Keratinocyte (primary cell): Measurements from ENCODE around the gene SMPD3. TPM values are rescaled to one million over a fixed set of nuclear protein-coding genes. Genes with fewer than 3 reads are reported as not detected.

Experiments used
- DNase-seq: peaks from one replicate; pipeline ENCODE4 v3.0.0-alpha.2; 2011; ENCODE audit warnings: low read depth, missing footprints, low spot score
- FAIRE-seq: peaks from 2 replicates; lab custom pipeline; 2011; peaks lifted over from hg19 to GRCh38; lab: Jason Lieb, UNC
- H2AFZ ChIP-seq: 2 replicates; pipeline ENCODE4 v1.6.0; 2012; ENCODE audit warnings: low read length, control low read depth, inconsistent platforms; ENCODE audit not compliant: control insufficient read depth
- H3K27ac ChIP-seq: 2 replicates; pipeline ENCODE4 v1.5.1; 2011; ENCODE audit warnings: low read length; ENCODE audit not compliant: control insufficient read depth, insufficient read depth
- H3K27me3 ChIP-seq: 3 replicates; pipeline ENCODE4 v1.6.0; 2011; ENCODE audit warnings: low read length; ENCODE audit not compliant: control insufficient read depth, insufficient read depth; ENCODE audit errors: extremely low read depth
- H3K36me3 ChIP-seq, 2 experiments: 2 replicates in 1 of 2; 3 replicates in 1 of 2; pipeline ENCODE4 v1.5.1; 2011; ENCODE audit warnings: low read length in 2 of 2, mild to moderate bottlenecking in 1 of 2; ENCODE audit not compliant: control insufficient read depth in 2 of 2, insufficient read depth in 2 of 2; ENCODE audit errors: extremely low read depth in 1 of 2
- H3K4me1 ChIP-seq: 3 replicates; pipeline ENCODE4 v1.5.1; 2011; ENCODE audit warnings: low read length; ENCODE audit not compliant: control insufficient read depth, insufficient read depth; ENCODE audit errors: extremely low read depth
- H3K4me2 ChIP-seq: 3 replicates; pipeline ENCODE4 v1.6.0; 2011; ENCODE audit warnings: low read depth, low read length; ENCODE audit not compliant: control insufficient read depth, insufficient read depth; ENCODE audit errors: extremely low read depth
- H3K4me3 ChIP-seq, 3 experiments: fragments of 200-600 bp in 1 of 3; sonication (generic) in 1 of 3; 2 replicates in 2 of 3; 3 replicates in 1 of 3; pipeline ENCODE4 v1.5.1; 2011 to 2016; ENCODE audit warnings: low read length in 3 of 3, mild to moderate bottlenecking in 3 of 3, control low read depth in 2 of 3, inconsistent platforms in 1 of 3, low read depth in 1 of 3, mixed read lengths in 1 of 3, mixed run types in 1 of 3, moderate library complexity in 1 of 3; ENCODE audit not compliant: control insufficient read depth in 2 of 3, insufficient read depth in 2 of 3; ENCODE audit errors: extremely low read depth in 1 of 3
- H3K79me2 ChIP-seq: 2 replicates; pipeline ENCODE4 v1.6.0; 2012; ENCODE audit warnings: low read length; ENCODE audit not compliant: control insufficient read depth, insufficient read depth
- H3K9ac ChIP-seq: 3 replicates; pipeline ENCODE4 v1.6.0; 2011; ENCODE audit warnings: low read length; ENCODE audit not compliant: control insufficient read depth, insufficient read depth; ENCODE audit errors: extremely low read depth
- H3K9me1 ChIP-seq: 3 replicates; pipeline ENCODE4 v1.6.0; 2011; ENCODE audit warnings: low read length; ENCODE audit not compliant: control insufficient read depth, insufficient read depth; ENCODE audit errors: extremely low read depth
- H3K9me3 ChIP-seq: 2 replicates; pipeline ENCODE4 v1.5.1; 2012; ENCODE audit warnings: low read depth, low read length; ENCODE audit not compliant: control insufficient read depth
- H4K20me1 ChIP-seq: 3 replicates; pipeline ENCODE4 v1.6.0; 2011; ENCODE audit warnings: low read length; ENCODE audit not compliant: control insufficient read depth, insufficient read depth; ENCODE audit errors: extremely low read depth
- CTCF ChIP-seq, 3 experiments: IDR thresholded peaks in 1 of 3; conservative IDR thresholded peaks in 1 of 3; optimal IDR thresholded peaks in 1 of 3; 2 replicates in 2 of 3; 3 replicates in 1 of 3; pipeline versions ENCODE3 to v1.5.1; 2011; ENCODE audit warnings: low read length in 3 of 3, mild to moderate bottlenecking in 3 of 3, moderate library complexity in 2 of 3, control low read depth in 1 of 3, inconsistent platforms in 1 of 3; ENCODE audit not compliant: insufficient read depth in 2 of 3; ENCODE audit errors: extremely low read depth in 1 of 3
- EZH2 ChIP-seq: IDR thresholded peaks from one replicate; pipeline ENCODE4 v1.6.1; 2012; ENCODE audit warnings: inconsistent platforms, mild to moderate bottlenecking, low read length, moderate library complexity
- dilution Hi-C: fragments of 300-500 bp; cut with MboI; formaldehyde crosslinking; loops from one replicate; pipeline ENCODE4 v1.7.0; 2020; ENCODE audit warnings: low sequenced_read_pairs; ENCODE audit not compliant: extremely low pct_ligation_motif_present
- polyA plus RNA-seq, 5 experiments: library from polyadenylated mRNA; depleted of rRNA in 3 of 5; stranded (reverse) in 3 of 5; stranded (forward) in 1 of 5; unstranded in 1 of 5; fragments of >200 nt; gene quantifications; 1 replicate in 1 of 5; 2 replicates in 3 of 5; 3 replicates in 1 of 5; pipeline versions ENCODE4 v1.2.1 to v1.2.3, GENCODE V29; 2011 to 2012; ENCODE audit warnings: missing spikeins in 2 of 5, low read depth in 1 of 5, low replicate concordance in 1 of 5

SMPD3 gene
- polyA plus RNA-seq, 1 donor (not counting 4 experiments of a cell fraction or from before 2014, with no cell fraction given): 0.34 TPM

GRCh38 chr16:68479271-68479670 lies 31.0 kb upstream of the SMPD3 start:
- H2AFZ ChIP-seq: no peak overlapping the region
- FAIRE-seq (no peak), DNase-seq (no peak)
- H3K4me1 ChIP-seq: peaks cover 15% of the 10 kb centered on the region
- H3K36me3 ChIP-seq: no peaks in the 10 kb centered on the region
- no peaks in the 10 kb centered on the region for H3K9me3 ChIP-seq
- no peaks in the 10 kb centered on the region for H3K27me3 ChIP-seq
- H3K9me1 ChIP-seq: no peaks in the 10 kb centered on the region
- no peak overlapping the region for H3K4me2 ChIP-seq
- no peaks in the 10 kb centered on the region for H4K20me1 ChIP-seq
- dilution Hi-C loops: no loop called here
- no peaks in the 10 kb centered on the region for H3K79me2 ChIP-seq
- H3K9ac ChIP-seq: no peak overlapping the region
- no peak overlapping the region for H3K4me3 ChIP-seq
- no peak for TF ChIP-seq EZH2
- no peak for TF ChIP-seq CTCF (optimal IDR thresholded peaks at IDR 0.05 in 1 of 3, IDR thresholded peaks at IDR 0.05 in 1 of 3, conservative IDR thresholded peaks at IDR 0.05 in 1 of 3; ENCODE audit: extremely low read depth in 1 of 3, insufficient read depth in 2 of 3, low read length in 3 of 3)
- no peak overlapping the region for H3K27ac ChIP-seq

GRCh38 chr16:68478526-68479250 lies 30.4 kb upstream of the SMPD3 start:
- H3K9me1 ChIP-seq: no peaks in the 10 kb centered on the region
- H3K9ac ChIP-seq: no peak overlapping the region
- no peaks in the 10 kb centered on the region for H3K9me3 ChIP-seq
- no peaks in the 10 kb centered on the region for H3K27me3 ChIP-seq
- H3K27ac ChIP-seq: no peak overlapping the region
- no peaks in the 10 kb centered on the region for H3K79me2 ChIP-seq
- no peak overlapping the region for H3K4me2 ChIP-seq
- DNase-seq (no peak), FAIRE-seq (no peak)
- no peak overlapping the region for H3K4me3 ChIP-seq
- H3K4me1 ChIP-seq: peaks cover 15% of the 10 kb centered on the region
- H4K20me1 ChIP-seq: no peaks in the 10 kb centered on the region
- H3K36me3 ChIP-seq: no peaks in the 10 kb centered on the region
- dilution Hi-C loops: no loop called here
- TF ChIP-seq CTCF (optimal IDR thresholded peaks at IDR 0.05 in 1 of 3, IDR thresholded peaks at IDR 0.05 in 1 of 3, conservative IDR thresholded peaks at IDR 0.05 in 1 of 3; ENCODE audit: extremely low read depth in 1 of 3, insufficient read depth in 2 of 3, low read length in 3 of 3): no peak
- TF ChIP-seq EZH2: no peak
- H2AFZ ChIP-seq: no peak overlapping the region
